Activated T-helper 1 cell treated with anti-CD3 and anti-CD28 coated beads, Interleukin-12 subunit alpha, Interleukin-12 subunit beta, Interleukin-2, Interleukin-4 antibody, amounts not matched to agents 30 ng/mL and 10 ng/mL and 1 ng/mL, durations not matched to agents 14 hours and 24 hours and 36 hours (primary cell): Measurements from ENCODE around the gene LCORL. TPM values are rescaled to one million over a fixed set of nuclear protein-coding genes. Genes with fewer than 3 reads are reported as not detected.

Source experiments
- DNase-seq: peaks from one replicate; pipeline ENCODE4 v3.0.0; 2021; ENCODE audit warnings: low spot score
- H3K27ac Mint-ChIP-seq: one replicate; pipeline ENCODE4 v1.8.0; 2021; ENCODE audit warnings: mild to moderate bottlenecking, mixed read lengths
- H3K27me3 Mint-ChIP-seq: one replicate; pipeline ENCODE4 v1.8.0; 2022; ENCODE audit warnings: mild to moderate bottlenecking, moderate library complexity, mixed read lengths; ENCODE audit not compliant: insufficient read depth
- H3K36me3 Mint-ChIP-seq: one replicate; pipeline ENCODE4 v1.8.0; 2021; ENCODE audit warnings: low read depth, mixed read lengths
- H3K4me1 Mint-ChIP-seq: one replicate; pipeline ENCODE4 v1.8.0; 2021; ENCODE audit warnings: low read depth, mixed read lengths
- H3K4me3 Mint-ChIP-seq: one replicate; pipeline ENCODE4 v1.8.0; 2021; ENCODE audit warnings: mild to moderate bottlenecking, moderate library complexity, mixed read lengths
- H3K9me3 Mint-ChIP-seq: one replicate; pipeline ENCODE4 v1.8.0; 2021; ENCODE audit warnings: mixed read lengths
- intact Hi-C: fragments of 100-400 bp; cut with micrococcal nuclease; formaldehyde crosslinking; loops from one replicate; pipeline ENCODE4 v1.15.1; 2024
- total RNA-seq: library from RNA; stranded (reverse); gene quantifications from 2 replicates; pipeline ENCODE4 v1.2.3, GENCODE V29; 2022

The LCORL gene
- 8.7 TPM in 2 replicates for total RNA-seq

GRCh38 chr4:18021720-18022571 lies at the start of gene LCORL:
Gene LCORL, minus strand, starts transcription at chr4:18021755. Its CDS starts 4 bp downstream, at chr4:18021751.
- H3K27ac Mint-ChIP-seq = peak within 1 kb of the TSS; percentile 93
- H3K27me3 Mint-ChIP-seq = peaks cover 65% of the 10 kb centered on the region
- no peaks in the 10 kb centered on the region for H3K9me3 Mint-ChIP-seq
- intact Hi-C loops = loop anchor here (1.0 to 10.0 kb wide), 10 partner anchors 15 to 1797 kb away; partner anchors contain the start of genes DCAF16, LAP3, MED28 and NCAPG
- peak; percentile 83 for DNase-seq
- H3K4me3 Mint-ChIP-seq = peak within 1 kb of the TSS; percentile 98
- peaks cover 26% of the 10 kb centered on the region for H3K4me1 Mint-ChIP-seq
- peaks cover 3% of the 10 kb centered on the region for H3K36me3 Mint-ChIP-seq

- Mint-ChIP-seq H3K36me3 (no peaks in the 10 kb centered on the region), H3K27ac (no peak overlapping the region), H3K9me3 (peaks cover 3% of the 10 kb centered on the region), H3K27me3 (peaks cover 12% of the 10 kb centered on the region), H3K4me3 (no peak overlapping the region), H3K4me1 (no peaks in the 10 kb centered on the region)
- intact Hi-C loops = no loop called here
- DNase-seq = no peak
Observed at GRCh38 chr4:18069810-18070209, 48.3 kb upstream of the LCORL start.

- Mint-ChIP-seq H3K4me3 (no peak overlapping the region), H3K4me1 (no peaks in the 10 kb centered on the region), H3K36me3 (no peaks in the 10 kb centered on the region), H3K9me3 (peaks cover 18% of the 10 kb centered on the region), H3K27me3 (peaks cover 17% of the 10 kb centered on the region), H3K27ac (no peak overlapping the region)
- DNase-seq = no peak
- intact Hi-C loops = no loop called here
Observed at GRCh38 chr4:18067031-18067430, 45.5 kb upstream of the LCORL start.

GRCh38 chr4:18063079-18063478 lies 41.5 kb upstream of the LCORL start:
- H3K9me3 Mint-ChIP-seq = peaks cover 18% of the 10 kb centered on the region
- no peak overlapping the region for H3K4me3 Mint-ChIP-seq
- DNase-seq = no peak
- H3K4me1 Mint-ChIP-seq = peaks cover 3% of the 10 kb centered on the region
- no peak overlapping the region for H3K27ac Mint-ChIP-seq
- intact Hi-C loops = no loop called here
- peaks cover 28% of the 10 kb centered on the region for H3K27me3 Mint-ChIP-seq
- no peaks in the 10 kb centered on the region for H3K36me3 Mint-ChIP-seq

- H3K4me3 Mint-ChIP-seq = peak overlapping the region; percentile 2
- intact Hi-C loops = loop anchor here (1.0 to 2.0 kb wide), 3 partner anchors 36 to 721 kb away; partner anchors contain the start of genes DCAF16 and NCAPG
- peaks cover 38% of the 10 kb centered on the region for H3K27me3 Mint-ChIP-seq
- H3K36me3 Mint-ChIP-seq = peaks cover 3% of the 10 kb centered on the region
- peaks cover 19% of the 10 kb centered on the region for H3K4me1 Mint-ChIP-seq
- DNase-seq = no peak
- H3K9me3 Mint-ChIP-seq = peaks cover 5% of the 10 kb centered on the region
- H3K27ac Mint-ChIP-seq = no peak overlapping the region
Observed at GRCh38 chr4:18057821-18058533, 36.4 kb upstream of the LCORL start.

GRCh38 chr4:18056030-18056429 lies 34.5 kb upstream of the LCORL start:
- no peak overlapping the region for H3K4me3 Mint-ChIP-seq
- H3K4me1 Mint-ChIP-seq = peaks cover 19% of the 10 kb centered on the region
- H3K27me3 Mint-ChIP-seq = peaks cover 37% of the 10 kb centered on the region
- H3K36me3 Mint-ChIP-seq = peaks cover 3% of the 10 kb centered on the region
- H3K27ac Mint-ChIP-seq = no peak overlapping the region
- no peaks in the 10 kb centered on the region for H3K9me3 Mint-ChIP-seq
- no peak for DNase-seq
- intact Hi-C loops = loop anchor here (2.0 kb wide), 2 partner anchors 245 to 719 kb away; partner anchors contain the start of genes DCAF16 and NCAPG

- intact Hi-C loops = no loop called here
Observed at GRCh38 chr4:18052158-18052557, 30.6 kb upstream of the LCORL start.

GRCh38 chr4:18051281-18051680 lies 29.7 kb upstream of the LCORL start:
- Mint-ChIP-seq H3K4me1 (peaks cover 10% of the 10 kb centered on the region), H3K27me3 (peaks cover 22% of the 10 kb centered on the region), H3K4me3 (no peak overlapping the region), H3K27ac (no peak overlapping the region), H3K9me3 (no peaks in the 10 kb centered on the region), H3K36me3 (peaks cover 3% of the 10 kb centered on the region)
- intact Hi-C loops = no loop called here
- DNase-seq = no peak

More at GRCh38 chr4:18052158-18052557, 30.6 kb upstream of the LCORL start:
- DNase-seq = no peak
- H3K36me3 Mint-ChIP-seq = peaks cover 3% of the 10 kb centered on the region
- no peaks in the 10 kb centered on the region for H3K9me3 Mint-ChIP-seq
- H3K27ac Mint-ChIP-seq = no peak overlapping the region
- H3K4me1 Mint-ChIP-seq = peaks cover 10% of the 10 kb centered on the region
- H3K27me3 Mint-ChIP-seq = peaks cover 22% of the 10 kb centered on the region
- no peak overlapping the region for H3K4me3 Mint-ChIP-seq

GRCh38 chr4:18050448-18050847 lies 28.9 kb upstream of the LCORL start:
- Mint-ChIP-seq H3K9me3 (no peaks in the 10 kb centered on the region), H3K36me3 (peaks cover 3% of the 10 kb centered on the region), H3K27me3 (peaks cover 22% of the 10 kb centered on the region), H3K27ac (no peak overlapping the region), H3K4me3 (no peak overlapping the region), H3K4me1 (peaks cover 3% of the 10 kb centered on the region)
- intact Hi-C loops = no loop called here
- DNase-seq = no peak

- no peaks in the 10 kb centered on the region for H3K4me1 Mint-ChIP-seq
Observed at GRCh38 chr4:18049446-18049845, 27.9 kb upstream of the LCORL start.

GRCh38 chr4:18042754-18043153 lies 21.2 kb upstream of the LCORL start:
- Mint-ChIP-seq H3K9me3 (no peaks in the 10 kb centered on the region), H3K4me3 (no peak overlapping the region), H3K4me1 (no peaks in the 10 kb centered on the region), H3K27ac (no peak overlapping the region), H3K27me3 (peaks cover 21% of the 10 kb centered on the region), H3K36me3 (no peaks in the 10 kb centered on the region)
- intact Hi-C loops = loop anchor here (5.0 kb wide), 1 partner anchor 325 kb away; no protein-coding TSS in a partner anchor
- no peak for DNase-seq

More at GRCh38 chr4:18049446-18049845, 27.9 kb upstream of the LCORL start:
- no peak for DNase-seq
- H3K27me3 Mint-ChIP-seq = peaks cover 22% of the 10 kb centered on the region
- no peak overlapping the region for H3K4me3 Mint-ChIP-seq
- intact Hi-C loops = no loop called here
- H3K9me3 Mint-ChIP-seq = no peaks in the 10 kb centered on the region
- H3K36me3 Mint-ChIP-seq = no peaks in the 10 kb centered on the region
- H3K27ac Mint-ChIP-seq = no peak overlapping the region

- H3K27me3 Mint-ChIP-seq = peaks cover 21% of the 10 kb centered on the region
- no peak overlapping the region for H3K27ac Mint-ChIP-seq
- no peak overlapping the region for H3K4me3 Mint-ChIP-seq
- H3K36me3 Mint-ChIP-seq = no peaks in the 10 kb centered on the region
- DNase-seq = no peak
- no peaks in the 10 kb centered on the region for H3K9me3 Mint-ChIP-seq
- no peaks in the 10 kb centered on the region for H3K4me1 Mint-ChIP-seq
- intact Hi-C loops = loop anchor here (5.0 kb wide), 1 partner anchor 325 kb away; no protein-coding TSS in a partner anchor
Observed at GRCh38 chr4:18042012-18042411, 20.5 kb upstream of the LCORL start.

GRCh38 chr4:18041114-18041513 lies 19.6 kb upstream of the LCORL start:
- no peaks in the 10 kb centered on the region for H3K9me3 Mint-ChIP-seq
- intact Hi-C loops = loop anchor here (5.0 kb wide), 1 partner anchor 326 kb away; no protein-coding TSS in a partner anchor
- H3K27ac Mint-ChIP-seq = no peak overlapping the region
- H3K36me3 Mint-ChIP-seq = no peaks in the 10 kb centered on the region
- peaks cover 20% of the 10 kb centered on the region for H3K27me3 Mint-ChIP-seq
- no peak overlapping the region for H3K4me3 Mint-ChIP-seq
- no peak for DNase-seq
- H3K4me1 Mint-ChIP-seq = no peaks in the 10 kb centered on the region
